Ramos (cell line): ENCODE data around the gene SAP30L.

Experiments used
- in situ Hi-C: fragments of 300-500 bp; cut with MboI; formaldehyde crosslinking; loops from one replicate; pipeline ENCODE4 v1.14.3; 2022; ENCODE audit warnings: low sequenced_read_pairs; ENCODE audit not compliant: unreplicated experiment

The SAP30L gene

GRCh38 chr5:154445422-154446194 lies at the start of gene SAP30L:
SAP30L (plus strand) TSS chr5:154445997; CDS start chr5:154446605, 608 bp downstream.
- in situ Hi-C loops = no loop called here

GRCh38 chr5:154396128-154396527 lies 49.7 kb upstream of the SAP30L start:
- in situ Hi-C loops = no loop called here

GRCh38 chr5:154397652-154398406 lies 48.0 kb upstream of the SAP30L start:
- in situ Hi-C loops = no loop called here

GRCh38 chr5:154400678-154401077 lies 45.1 kb upstream of the SAP30L start:
- in situ Hi-C loops = loop anchor here (25.0 kb wide), 2 partner anchors 213 to 413 kb away; partner anchors contain the start of gene GALNT10

- in situ Hi-C loops = loop anchor here (25.0 kb wide), 2 partner anchors 214 to 414 kb away; partner anchors contain the start of gene GALNT10
Measured at GRCh38 chr5:154401355-154401754, 44.4 kb upstream of the SAP30L start.

- in situ Hi-C loops = loop anchor here (25.0 kb wide), 2 partner anchors 215 to 415 kb away; partner anchors contain the start of gene GALNT10
Measured at GRCh38 chr5:154401931-154402330, 43.9 kb upstream of the SAP30L start.

GRCh38 chr5:154402611-154403010 lies 43.2 kb upstream of the SAP30L start:
- in situ Hi-C loops = loop anchor here (25.0 kb wide), 2 partner anchors 215 to 415 kb away; partner anchors contain the start of gene GALNT10

GRCh38 chr5:154403234-154403633 lies 42.6 kb upstream of the SAP30L start:
- in situ Hi-C loops = loop anchor here (25.0 kb wide), 2 partner anchors 216 to 416 kb away; partner anchors contain the start of gene GALNT10

- in situ Hi-C loops = loop anchor here (25.0 kb wide), 2 partner anchors 217 to 417 kb away; partner anchors contain the start of gene GALNT10
Measured at GRCh38 chr5:154403776-154404387, 41.9 kb upstream of the SAP30L start.

GRCh38 chr5:154405078-154405792 lies 40.6 kb upstream of the SAP30L start:
- in situ Hi-C loops = loop anchor here (25.0 kb wide), 2 partner anchors 218 to 418 kb away; partner anchors contain the start of gene GALNT10

GRCh38 chr5:154406231-154406630 lies 39.6 kb upstream of the SAP30L start:
- in situ Hi-C loops = loop anchor here (25.0 kb wide), 2 partner anchors 219 to 419 kb away; partner anchors contain the start of gene GALNT10

GRCh38 chr5:154406826-154407225 lies 39.0 kb upstream of the SAP30L start:
- in situ Hi-C loops = loop anchor here (25.0 kb wide), 2 partner anchors 220 to 420 kb away; partner anchors contain the start of gene GALNT10

- in situ Hi-C loops = loop anchor here (25.0 kb wide), 2 partner anchors 222 to 422 kb away; partner anchors contain the start of gene GALNT10
Measured at GRCh38 chr5:154408811-154409210, 37.0 kb upstream of the SAP30L start.

GRCh38 chr5:154409230-154409840 lies 36.5 kb upstream of the SAP30L start:
- in situ Hi-C loops = loop anchor here (25.0 kb wide), 2 partner anchors 222 to 422 kb away; partner anchors contain the start of gene GALNT10

GRCh38 chr5:154410008-154410407 lies 35.8 kb upstream of the SAP30L start:
- in situ Hi-C loops = loop anchor here (10.0 to 25.0 kb wide), 3 partner anchors 223 to 423 kb away; partner anchors contain the start of gene GALNT10

GRCh38 chr5:154410786-154411185 lies 35.0 kb upstream of the SAP30L start:
- in situ Hi-C loops = loop anchor here (10.0 to 25.0 kb wide), 3 partner anchors 223 to 423 kb away; partner anchors contain the start of gene GALNT10

- in situ Hi-C loops = loop anchor here (10.0 to 25.0 kb wide), 3 partner anchors 224 to 424 kb away; partner anchors contain the start of gene GALNT10
Measured at GRCh38 chr5:154411338-154411737, 34.5 kb upstream of the SAP30L start.

- in situ Hi-C loops = loop anchor here (10.0 to 25.0 kb wide), 3 partner anchors 225 to 425 kb away; partner anchors contain the start of gene GALNT10
Measured at GRCh38 chr5:154412316-154412715, 33.5 kb upstream of the SAP30L start.
